HG03097 (cell line): Measurements from ENCODE around the gene SLC26A11.
"Not testable (repeated sequence)": the region's sequence is repeated elsewhere in the genome, so short reads cannot be mapped to it uniquely, and the experiment has no call there.

Experiments used
- ATAC-seq: cut with Tn5 transposase; IDR thresholded peaks from one replicate; pipeline ENCODE4 v1.9.1; 2021; ENCODE audit not compliant: unreplicated experiment, low FRiP score

SLC26A11 gene

GRCh38 chr17:80237386-80237785 lies 17.2 kb downstream of the SLC26A11 start:
- no peak for ATAC-seq

- no peak for ATAC-seq
Measured at GRCh38 chr17:80242505-80242904, 22.3 kb downstream of the SLC26A11 start.

- ATAC-seq = no peak
Measured at GRCh38 chr17:80243526-80244433, 23.6 kb downstream of the SLC26A11 start.

DNA sequence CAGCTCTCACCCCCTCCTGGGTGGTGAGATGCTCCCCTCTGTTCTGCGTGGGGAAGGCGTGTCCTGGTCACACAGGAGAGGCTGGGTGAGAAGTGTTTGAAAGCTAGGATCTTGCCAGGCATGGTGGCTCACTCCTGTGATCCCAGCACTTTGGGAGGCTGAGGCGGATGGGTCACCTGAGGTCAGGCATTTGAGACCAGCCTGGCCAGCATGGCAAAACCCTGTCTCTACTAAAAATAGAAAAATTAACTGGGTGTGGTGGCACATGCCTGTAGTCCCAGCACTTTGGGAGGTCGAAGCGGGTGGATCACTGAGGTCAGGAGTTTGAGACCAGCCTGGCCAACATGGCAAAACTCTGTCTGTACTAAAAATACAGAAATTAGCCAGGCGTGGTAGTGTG lies 24.2 kb downstream of the SLC26A11 start:
- ATAC-seq = not testable (repeated sequence)

DNA sequence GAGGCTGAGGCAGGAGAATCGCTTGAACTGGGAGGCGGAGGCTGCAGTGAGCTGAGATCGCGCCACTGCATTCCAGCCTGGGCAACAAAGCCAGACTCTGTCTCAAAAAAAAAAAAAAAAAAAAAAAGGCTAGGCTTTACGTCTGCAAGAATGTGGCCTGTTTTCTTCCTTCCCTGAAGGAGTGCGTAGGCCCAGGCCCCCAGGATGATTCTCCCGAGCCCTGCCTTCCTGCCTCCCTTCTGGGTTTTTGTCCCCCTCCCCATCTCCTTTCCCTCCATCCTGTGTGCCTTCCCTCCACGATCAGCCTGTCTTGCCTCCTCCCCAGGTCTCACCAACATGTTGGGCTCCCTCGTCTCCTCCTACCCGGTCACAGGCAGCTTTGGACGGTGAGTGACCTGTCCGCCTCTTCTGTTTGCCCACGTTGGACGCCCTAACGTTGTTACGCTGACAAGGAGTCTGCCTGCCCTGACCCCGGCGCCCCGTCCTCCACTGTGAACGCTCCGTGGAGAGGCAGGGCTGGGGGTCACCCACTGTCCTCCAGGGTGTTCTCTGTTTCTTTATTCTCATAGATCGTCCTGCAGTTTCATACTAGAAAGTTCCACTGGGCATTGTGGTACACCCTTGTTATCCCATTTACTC lies 24.8 kb downstream of the SLC26A11 start:
- ATAC-seq = no peak

DNA sequence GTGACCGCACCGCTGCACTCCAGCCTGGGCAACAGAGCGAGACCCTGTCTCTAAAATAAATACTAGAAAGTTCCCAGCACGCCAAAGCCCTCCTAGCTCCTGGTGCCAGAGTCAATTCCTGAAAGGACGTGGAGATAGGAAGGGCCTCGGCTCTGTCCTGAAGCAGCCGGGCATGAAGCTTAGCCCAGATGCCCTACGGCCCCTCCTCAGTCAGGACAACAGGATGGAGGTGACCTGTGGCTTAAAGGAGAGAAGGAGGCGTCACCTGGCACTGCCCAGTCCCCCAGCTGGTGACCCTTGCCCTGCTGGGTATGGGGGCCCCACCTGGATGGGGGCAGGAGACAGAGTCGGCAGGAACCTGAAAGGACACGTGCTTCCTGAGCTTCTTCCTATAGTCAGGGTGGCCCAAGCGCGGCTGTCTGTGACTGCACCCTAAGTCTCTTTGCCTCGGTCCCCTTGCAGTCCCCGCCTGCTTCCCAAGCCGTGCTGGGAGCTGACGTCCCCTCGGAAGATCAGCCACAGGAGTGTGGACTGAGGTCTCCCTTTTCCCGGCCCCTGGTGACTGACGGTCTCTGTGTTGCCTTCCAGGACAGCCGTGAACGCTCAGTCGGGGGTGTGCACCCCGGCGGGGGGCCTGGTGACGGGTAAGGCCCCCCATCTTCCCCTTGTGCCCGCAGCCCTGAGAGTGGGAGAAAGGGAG lies 25.5 kb downstream of the SLC26A11 start:
- no peak for ATAC-seq

DNA sequence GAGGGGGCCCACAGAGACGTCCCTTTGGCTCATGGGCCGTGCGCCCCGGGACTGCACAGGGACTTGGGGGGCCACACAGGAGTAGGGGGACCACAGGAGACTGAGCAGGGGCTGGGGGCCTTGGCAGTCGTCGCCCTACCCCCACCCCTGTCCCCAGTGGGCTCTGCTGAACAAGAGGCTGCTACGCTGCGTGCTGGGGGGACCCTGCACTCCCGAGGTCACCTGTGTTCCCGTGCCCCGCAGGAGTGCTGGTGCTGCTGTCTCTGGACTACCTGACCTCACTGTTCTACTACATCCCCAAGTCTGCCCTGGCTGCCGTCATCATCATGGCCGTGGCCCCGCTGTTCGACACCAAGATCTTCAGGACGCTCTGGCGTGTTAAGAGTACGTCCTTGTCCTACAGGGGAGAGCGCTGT lies 26.0 kb downstream of the SLC26A11 start:
- ATAC-seq = no peak

DNA sequence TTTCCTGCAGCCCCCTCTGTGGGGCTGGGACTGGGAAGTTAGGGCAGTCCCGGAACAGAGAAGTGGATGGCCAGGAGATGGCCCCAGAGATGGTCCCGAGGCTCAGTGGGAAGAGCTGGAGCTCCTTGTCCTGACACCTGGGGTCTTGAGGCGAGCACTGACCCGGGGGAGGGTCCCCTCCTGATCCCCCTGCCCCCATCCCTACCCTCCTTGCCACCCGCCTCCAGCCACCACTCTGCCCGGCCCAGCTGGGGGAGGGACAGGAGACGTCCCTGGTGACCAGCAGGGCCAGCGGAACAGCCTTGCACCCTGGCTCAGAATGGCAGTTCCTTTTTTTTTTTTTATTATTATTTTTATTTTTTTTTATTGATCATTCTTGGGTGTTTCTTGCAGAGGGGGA lies 26.5 kb downstream of the SLC26A11 start:
- no peak for ATAC-seq

DNA sequence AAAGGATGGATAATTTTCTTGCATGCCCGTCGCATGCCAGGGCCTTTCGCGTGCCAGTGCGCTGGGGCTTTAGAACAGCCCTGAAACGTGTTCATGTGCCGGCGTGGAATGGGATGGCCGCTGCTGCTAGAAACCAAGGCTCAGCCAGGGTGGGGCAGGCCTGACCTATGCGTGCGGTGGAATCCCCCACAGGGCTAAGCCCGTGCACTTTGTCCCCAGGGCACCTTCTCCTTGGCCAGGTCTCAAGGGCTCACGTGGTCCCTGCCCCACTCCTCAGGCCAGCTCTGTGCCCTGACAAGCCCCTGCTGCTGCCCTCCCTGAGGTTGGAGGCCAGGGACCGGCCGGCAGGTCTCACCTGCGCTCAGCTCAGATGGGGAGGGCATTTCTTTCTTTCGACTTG lies 27.3 kb downstream of the SLC26A11 start:
- ATAC-seq = no peak

GRCh38 chr17:80248001-80248893 lies 28.0 kb downstream of the SLC26A11 start:
- no peak for ATAC-seq

DNA sequence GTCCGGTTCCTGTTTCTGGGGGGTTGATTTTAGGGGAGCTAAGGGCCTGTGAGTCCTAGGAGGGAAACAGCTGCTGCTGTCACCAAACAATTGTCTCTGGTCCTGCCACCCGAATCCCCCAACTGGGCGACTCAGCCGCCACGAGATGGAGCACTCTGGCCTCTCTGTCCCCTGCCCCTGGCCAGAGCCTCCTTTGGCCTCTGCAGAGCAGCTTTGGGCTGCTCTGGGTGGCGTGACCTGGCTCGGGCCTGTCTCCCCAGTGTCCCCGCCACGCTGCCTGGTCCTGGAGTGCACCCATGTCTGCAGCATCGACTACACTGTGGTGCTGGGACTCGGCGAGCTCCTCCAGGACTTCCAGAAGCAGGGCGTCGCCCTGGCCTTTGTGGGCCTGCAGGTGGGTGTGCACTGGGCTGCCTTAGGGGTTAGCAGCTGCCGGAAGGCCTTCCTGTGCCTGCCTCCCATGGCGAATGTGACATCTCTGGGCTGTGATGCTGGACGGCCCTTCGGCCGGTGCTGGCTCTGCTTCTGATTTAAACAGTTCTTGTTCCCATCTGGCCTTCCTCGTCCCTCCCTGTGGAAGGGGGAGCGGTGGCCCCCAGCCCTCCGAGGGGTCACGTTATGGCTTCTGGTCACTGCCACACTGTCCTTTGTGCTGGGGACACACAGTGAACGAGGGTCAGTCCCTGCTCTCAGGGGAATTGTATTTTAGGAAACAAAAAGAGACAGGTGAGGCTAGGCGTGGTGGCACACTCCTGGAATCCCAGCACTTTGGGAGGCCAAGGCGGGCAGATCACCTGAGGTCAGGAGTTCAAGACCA lies 28.9 kb downstream of the SLC26A11 start:
- no peak for ATAC-seq

- ATAC-seq = no peak
Measured at GRCh38 chr17:80251966-80252365, 31.7 kb downstream of the SLC26A11 start.

DNA sequence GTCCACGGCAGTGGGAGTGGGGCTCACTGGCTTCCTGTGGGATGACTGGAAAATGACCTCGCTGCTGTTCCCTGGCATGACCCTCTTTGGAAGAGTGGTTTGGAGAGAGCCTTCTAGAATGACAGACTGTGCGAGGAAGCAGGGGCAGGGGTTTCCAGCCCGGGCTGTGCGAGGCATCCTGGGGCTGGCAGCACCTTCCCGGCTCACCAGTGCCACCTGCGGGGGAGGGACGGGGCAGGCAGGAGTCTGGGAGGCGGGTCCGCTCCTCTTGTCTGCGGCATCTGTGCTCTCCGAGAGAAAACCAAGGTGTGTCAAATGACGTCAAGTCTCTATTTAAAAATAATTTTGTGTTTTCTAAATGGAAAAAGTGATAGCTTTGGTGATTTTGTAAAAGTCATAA lies 32.6 kb downstream of the SLC26A11 start:
- no peak for ATAC-seq

DNA sequence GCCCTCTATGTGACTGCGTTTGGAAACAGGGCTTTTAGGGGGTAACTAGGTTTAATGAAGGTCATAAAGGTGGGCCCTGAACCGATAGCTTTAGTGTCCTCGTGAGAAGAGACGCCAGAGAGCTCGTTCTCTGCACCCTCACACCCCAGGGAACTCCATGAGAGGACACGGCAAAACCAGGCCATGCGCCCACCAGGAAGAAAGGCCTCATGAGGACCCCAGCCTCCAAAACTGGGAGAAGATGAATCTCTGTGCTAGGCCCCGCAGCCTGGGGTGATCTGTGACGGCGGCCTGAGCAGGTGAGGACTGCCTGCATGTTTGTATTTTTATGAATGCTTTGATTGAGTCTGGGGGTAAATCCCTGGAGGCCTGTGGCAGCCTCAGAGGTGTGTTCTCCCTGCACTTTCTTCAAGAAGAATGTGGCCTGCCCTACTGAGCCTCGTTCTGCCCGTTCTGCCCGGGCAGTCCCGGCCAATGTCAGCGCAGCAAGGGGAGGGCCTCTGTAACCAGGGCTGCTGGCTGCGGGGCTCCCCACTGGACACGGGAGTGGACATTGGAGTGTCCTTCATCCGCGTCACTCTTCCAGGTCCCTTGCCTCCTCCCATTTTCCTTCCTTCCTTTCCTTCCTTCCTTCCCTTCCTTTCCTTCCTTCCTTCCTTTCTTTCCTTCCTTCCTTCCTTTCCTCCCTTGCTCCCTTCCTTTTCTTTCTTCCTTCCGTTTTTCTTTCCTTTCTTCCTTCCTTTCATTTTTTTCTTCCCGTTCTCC lies 33.6 kb downstream of the SLC26A11 start:
- ATAC-seq = no peak

GRCh38 chr17:80254396-80255251 lies 34.4 kb downstream of the SLC26A11 start:
- peak; percentile 54 for ATAC-seq

- no peak for ATAC-seq
Measured at GRCh38 chr17:80256034-80256350, 35.8 kb downstream of the SLC26A11 start.

GRCh38 chr17:80257716-80258213 lies 37.5 kb downstream of the SLC26A11 start:
- no peak for ATAC-seq

DNA sequence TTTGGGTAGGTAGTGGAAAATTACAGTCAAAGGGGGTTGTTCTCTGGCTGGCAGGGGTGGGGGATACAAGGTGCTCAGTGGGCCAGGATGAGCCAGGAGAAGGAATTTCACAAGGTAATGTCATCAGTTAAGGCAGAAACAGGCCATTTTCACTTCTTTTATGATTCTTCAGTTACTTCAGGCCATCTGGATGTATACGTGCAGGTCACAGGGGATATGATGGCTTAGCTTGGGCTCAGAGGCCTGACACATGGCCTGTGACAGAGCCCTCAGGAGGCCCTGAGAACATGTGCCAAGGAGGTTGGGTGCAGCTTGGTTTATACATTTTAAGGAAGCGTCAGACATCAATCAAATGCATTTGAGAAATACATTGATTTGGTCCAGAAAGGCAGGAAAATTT lies 38.1 kb downstream of the SLC26A11 start:
- not testable (repeated sequence) for ATAC-seq
